ENCODE measurements around the gene LNX1.

The LNX1 gene

GRCh38 chr4:53441564-53441963 lies 149.7 kb downstream of the LNX1 start:
- TF ChIP-seq CTCF (IDR thresholded peaks at IDR 0.05), result no peak
- TF ChIP-seq ZFX (IDR thresholded peaks at IDR 0.05; ENCODE audit: borderline replicate concordance), result no peak
- no peak overlapping the region for H3K27ac ChIP-seq

GRCh38 chr4:53436251-53436650 lies 155.0 kb downstream of the LNX1 start:
- no peak overlapping the region for H3K27ac ChIP-seq
- no peak for TF ChIP-seq ZFX (IDR thresholded peaks at IDR 0.05; ENCODE audit: borderline replicate concordance)
- TF ChIP-seq CTCF (IDR thresholded peaks at IDR 0.05), result no peak

- no peak overlapping the region for H3K27ac ChIP-seq
Measured at GRCh38 chr4:53432528-53433424, 158.5 kb downstream of the LNX1 start.

GRCh38 chr4:53431052-53431451 lies 160.2 kb downstream of the LNX1 start:
- no peak for TF ChIP-seq CTCF (IDR thresholded peaks at IDR 0.05)
- TF ChIP-seq ZFX (IDR thresholded peaks at IDR 0.05; ENCODE audit: borderline replicate concordance), result no peak

More at GRCh38 chr4:53432528-53433424, 158.5 kb downstream of the LNX1 start:
- TF ChIP-seq CTCF (IDR thresholded peaks at IDR 0.05) (no peak), ZFX (IDR thresholded peaks at IDR 0.05; ENCODE audit: borderline replicate concordance) (no peak)

GRCh38 chr4:53427366-53427765 lies 163.9 kb downstream of the LNX1 start:
- H3K27ac ChIP-seq, result no peak overlapping the region
- TF ChIP-seq CTCF (IDR thresholded peaks at IDR 0.05) (no peak), ZFX (IDR thresholded peaks at IDR 0.05; ENCODE audit: borderline replicate concordance) (no peak)

More at GRCh38 chr4:53431052-53431451, 160.2 kb downstream of the LNX1 start:
- no peak overlapping the region for H3K27ac ChIP-seq

GRCh38 chr4:53424280-53424679 lies 167.0 kb downstream of the LNX1 start:
- TF ChIP-seq CTCF (IDR thresholded peaks at IDR 0.05), result no peak
- TF ChIP-seq ZFX (IDR thresholded peaks at IDR 0.05; ENCODE audit: borderline replicate concordance), result no peak
- no peak overlapping the region for H3K27ac ChIP-seq

GRCh38 chr4:53422367-53422766 lies 168.9 kb downstream of the LNX1 start:
- no peak overlapping the region for H3K27ac ChIP-seq
- TF ChIP-seq CTCF (IDR thresholded peaks at IDR 0.05) (no peak), ZFX (IDR thresholded peaks at IDR 0.05; ENCODE audit: borderline replicate concordance) (no peak)
